GM19463 (cell line): Measurements from ENCODE around the gene PASK.

Source experiments
- ATAC-seq: cut with Tn5 transposase; IDR thresholded peaks from one replicate; pipeline ENCODE4 v1.9.1; 2021; ENCODE audit warnings: mild to moderate bottlenecking, moderate library complexity; ENCODE audit not compliant: unreplicated experiment

PASK gene

DNA sequence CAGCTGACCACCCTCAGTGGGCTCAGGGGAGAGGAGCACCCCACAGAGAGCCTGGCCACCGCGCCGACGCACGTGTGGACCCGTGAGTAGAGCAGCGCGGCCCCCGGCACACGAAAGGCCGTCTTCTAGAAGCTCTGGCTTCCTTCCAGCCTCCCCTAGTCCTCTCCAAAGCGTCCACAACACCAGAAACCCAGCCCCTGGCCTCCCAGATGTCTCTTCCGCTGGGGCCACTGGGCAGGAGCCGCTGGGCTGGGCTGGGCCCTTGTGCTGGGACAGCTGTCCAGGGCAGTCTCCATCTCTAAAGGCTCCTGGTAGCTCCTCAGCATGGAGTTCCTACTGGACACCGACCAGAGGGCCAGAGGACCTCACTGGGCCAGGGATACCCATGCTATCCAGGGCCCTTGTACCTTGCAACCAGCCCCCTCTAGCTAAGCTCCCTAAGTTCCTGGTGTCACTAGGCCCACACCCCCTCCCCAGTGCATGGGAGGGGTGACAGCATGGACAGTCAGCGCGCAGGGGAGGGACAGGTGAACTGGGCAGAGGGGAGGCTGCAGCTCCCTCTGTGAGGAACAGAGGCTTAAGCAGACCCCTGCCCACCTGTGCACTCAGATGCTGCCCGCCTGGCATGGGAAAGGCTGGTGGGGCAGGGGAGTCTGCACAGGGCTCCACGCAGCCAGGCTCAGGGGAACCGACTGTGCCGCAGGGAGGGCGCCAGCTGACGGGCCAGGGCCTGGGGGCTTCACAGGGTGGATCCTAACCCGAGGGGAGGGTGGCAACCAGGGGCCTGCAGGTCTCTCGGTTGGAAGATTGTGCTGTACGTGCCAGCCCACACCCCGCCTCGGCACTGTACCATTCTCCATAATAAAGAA is 80.1 kb downstream of the PASK start:
- no peak for ATAC-seq

DNA sequence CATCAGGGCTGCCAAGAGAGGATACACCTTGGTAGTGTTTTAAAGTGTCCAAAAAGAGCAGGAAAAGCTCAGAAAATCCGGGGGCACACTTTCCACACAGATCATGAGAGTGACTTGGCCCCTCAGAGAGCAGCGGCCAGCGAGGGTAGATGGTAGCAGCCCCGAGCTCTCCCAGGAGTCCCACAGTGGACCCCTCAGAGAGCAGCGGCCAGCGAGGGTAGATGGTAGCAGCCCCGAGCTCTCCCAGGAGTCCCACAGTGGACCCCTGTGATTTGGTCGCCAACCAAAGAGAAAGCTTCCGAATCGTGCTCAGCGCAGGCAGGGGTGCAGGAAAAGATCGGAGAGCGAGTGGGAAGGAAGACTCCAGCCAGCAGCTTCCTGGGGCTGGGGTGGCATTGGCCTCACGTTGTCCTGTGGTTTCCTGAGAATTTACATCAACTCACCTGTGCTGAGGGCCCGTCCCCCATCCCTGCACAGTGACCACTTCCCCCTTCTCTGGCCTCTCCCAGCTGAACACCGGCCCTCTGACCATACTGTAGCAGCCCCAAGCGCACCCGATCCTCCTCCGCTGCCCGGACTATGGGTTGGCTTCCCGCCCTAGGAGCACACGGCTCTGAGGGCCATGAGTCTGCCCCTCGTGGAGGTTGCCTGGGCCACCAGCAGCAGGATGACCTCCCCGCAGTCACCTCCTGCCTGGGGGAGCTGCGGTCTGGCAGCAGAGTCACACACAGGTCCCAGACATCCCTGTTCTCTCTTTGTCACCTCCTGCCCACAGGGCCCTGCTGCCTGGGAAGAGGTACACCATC is 80.9 kb downstream of the PASK start:
- no peak for ATAC-seq

DNA sequence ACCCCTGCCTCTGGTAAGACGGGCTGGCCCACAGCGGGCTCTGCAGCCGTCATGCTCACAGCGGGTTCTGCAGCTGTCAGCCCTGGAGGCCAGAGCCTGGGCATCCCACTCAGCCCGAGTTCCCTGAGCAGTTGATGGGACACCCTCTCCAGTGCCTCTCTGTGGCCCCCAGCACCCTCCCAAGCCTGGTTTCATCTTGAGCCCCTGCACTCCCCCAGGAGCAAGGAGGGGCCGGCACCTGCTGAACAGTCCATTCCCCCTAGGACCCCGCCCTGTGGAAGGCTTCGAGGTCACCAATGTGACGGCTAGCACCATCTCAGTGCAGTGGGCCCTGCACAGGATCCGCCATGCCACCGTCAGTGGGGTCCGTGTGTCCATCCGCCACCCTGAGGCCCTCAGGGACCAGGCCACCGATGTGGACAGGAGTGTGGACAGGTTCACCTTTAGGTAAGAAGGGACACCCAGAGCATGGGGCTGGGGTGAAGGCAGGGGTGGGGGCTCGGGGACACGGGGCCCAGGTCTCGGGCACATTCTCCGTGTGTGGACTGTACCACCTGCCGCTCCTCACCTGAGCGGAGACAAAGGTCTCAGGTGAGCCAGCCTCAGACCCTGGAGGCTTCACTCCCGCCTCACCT is 81.7 kb downstream of the PASK start:
- ATAC-seq: no peak

DNA sequence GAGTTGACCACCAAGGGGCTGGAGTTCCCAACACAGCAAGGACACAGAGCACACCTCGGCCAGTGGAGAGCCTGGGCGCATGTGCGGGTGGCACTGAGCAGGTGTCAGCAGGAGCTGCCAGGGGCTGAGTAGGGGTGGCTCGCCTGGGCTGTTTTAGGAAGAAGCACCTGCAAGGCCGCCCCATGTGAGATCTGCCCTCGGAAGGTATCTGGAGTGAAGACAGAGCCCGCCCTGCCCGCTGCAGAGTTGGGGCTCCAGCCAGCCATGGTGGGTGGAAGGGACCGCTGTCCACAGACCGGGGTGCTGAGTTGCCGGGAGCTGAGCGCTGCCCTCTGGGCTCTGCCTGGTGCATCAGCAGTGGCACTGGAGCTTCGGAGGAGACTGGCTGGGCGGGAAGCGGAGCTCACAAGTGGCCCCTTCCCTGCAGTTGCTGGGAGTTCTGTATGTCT is 82.4 kb downstream of the PASK start:
- no peak for ATAC-seq

DNA sequence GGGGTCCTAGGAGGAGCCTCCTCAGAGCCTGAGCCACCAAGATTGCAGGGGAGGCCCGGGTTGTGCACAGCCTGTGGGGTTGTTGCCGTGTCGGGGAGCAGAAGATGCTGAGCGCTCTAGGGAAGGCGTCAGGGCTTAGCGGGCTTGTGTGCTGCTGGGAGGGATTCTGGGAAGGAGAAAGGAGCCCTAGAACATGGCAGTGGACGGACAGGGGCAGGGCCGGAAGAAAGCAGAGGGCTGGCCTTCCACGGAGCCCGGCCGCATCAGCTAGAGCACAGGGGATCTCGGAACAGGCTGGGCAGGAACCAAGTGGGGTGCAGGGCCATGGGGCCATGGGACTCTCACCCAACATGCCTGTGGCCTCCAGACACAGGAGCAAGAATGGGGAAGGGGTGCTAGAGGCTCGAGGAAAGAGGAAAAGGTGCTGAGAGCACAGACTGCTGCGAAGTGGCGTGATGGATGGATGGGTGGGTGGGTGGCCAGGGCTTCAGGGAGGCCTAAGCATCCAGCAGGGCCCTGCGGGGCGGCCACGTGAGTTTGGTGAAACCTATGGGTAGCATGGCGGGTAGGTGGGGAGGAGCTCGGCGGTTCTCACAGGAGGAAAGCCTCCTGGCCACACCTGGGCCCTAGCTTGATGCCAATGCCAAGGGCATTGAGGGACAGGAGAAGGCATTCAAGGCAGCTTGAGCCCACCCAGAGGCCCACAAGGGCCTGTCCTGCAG is 82.9 kb downstream of the PASK start:
- no peak for ATAC-seq

DNA sequence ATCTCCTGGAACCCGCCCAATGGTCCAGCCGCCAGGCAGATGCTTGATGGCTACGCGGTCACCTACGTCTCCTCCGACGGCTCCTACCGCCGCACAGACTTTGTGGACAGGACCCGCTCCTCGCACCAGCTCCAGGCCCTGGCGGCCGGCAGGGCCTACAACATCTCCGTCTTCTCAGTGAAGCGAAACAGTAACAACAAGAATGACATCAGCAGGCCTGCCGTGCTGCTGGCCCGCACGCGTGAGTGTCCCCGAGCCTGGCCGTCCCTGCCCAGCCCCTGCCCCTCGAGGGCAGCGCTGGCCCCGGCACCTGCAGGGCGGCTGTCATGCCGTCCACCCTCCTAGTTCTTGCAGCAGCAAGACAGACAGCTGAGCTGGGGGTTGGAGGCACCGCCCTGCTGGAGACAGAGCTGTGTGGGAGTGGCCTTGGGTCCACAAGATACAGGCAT is 83.9 kb downstream of the PASK start:
- ATAC-seq: no peak

DNA sequence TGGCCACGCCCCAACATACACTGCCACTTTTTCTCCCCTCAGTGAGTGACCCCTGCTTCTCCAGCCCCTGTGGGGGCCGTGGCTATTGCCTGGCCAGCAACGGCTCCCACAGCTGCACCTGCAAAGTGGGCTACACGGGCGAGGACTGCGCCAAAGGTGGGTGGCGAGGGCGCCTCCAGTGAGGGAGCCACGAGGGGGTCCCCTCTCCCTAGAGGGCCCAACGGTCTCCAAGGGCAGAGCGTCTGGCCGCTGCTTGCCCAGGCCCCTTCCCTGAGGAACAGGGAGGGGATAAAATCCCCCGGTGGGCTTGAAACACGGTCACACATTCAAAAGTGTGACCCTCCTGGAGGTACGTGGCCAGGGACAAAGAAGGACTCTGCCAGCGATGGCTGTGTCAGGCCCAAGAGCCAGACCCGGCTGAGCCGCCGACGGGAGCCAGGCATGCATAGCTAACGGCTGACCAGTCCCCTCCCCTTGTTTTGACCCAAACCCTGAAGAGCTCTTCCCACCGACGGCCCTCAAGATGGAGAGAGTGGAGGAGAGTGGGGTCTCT is 84.4 kb downstream of the PASK start:
- no peak for ATAC-seq

DNA sequence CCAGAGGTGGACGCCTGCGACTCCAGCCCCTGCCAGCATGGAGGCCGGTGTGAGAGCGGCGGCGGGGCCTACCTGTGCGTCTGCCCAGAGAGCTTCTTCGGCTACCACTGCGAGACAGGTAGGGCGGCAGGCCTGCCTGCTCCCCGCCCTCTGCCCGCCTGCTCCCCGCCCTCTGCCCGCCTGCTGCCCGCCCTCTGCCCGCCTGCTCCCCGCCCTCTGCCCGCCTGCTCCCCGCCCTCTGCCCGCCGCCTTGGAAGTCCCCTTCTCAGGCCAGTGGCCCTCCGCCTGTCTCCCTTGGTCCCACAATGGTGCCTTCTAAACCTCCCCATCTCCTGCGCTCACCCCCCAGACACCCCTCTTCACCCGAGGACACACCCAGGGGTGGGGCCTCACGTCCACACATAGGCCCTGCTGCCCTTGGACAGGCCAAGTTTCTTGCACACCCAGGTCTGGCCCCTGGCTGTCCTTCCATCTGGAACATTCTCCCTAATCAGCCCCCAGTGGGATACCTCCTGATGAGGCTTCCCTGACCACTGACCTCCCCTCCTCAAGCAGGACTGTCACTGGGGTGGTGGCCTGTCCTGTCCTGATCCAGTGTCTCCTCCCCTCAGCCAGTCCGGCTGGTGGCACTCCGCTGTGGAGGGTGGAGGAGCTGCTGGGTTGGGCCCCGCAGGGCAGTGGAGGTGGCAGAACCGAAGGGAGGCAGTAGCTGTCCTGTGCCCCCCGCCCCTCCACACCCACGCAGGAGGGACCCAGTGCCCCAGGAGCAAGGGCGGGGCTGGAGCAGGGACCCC is 85.1 kb downstream of the PASK start:
- no peak for ATAC-seq

DNA sequence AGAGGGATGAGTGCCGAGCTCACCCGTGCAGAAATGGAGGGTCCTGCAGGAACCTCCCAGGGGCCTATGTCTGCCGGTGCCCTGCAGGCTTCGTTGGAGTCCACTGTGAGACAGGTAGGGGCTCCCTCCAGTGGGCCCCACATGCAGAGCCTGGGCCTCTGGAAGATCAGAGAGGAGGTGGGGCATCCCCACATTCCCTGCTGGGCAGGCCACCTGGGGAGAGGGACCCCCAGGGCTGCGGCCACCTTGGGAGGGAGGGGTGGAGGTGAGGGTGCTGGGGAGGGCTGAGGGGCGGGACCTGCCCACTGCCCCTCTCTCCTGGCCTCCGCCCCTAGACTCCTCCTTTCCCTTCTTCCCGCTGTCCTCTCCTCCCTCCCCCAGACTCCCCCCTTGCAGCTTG is 85.7 kb downstream of the PASK start:
- no peak for ATAC-seq

DNA sequence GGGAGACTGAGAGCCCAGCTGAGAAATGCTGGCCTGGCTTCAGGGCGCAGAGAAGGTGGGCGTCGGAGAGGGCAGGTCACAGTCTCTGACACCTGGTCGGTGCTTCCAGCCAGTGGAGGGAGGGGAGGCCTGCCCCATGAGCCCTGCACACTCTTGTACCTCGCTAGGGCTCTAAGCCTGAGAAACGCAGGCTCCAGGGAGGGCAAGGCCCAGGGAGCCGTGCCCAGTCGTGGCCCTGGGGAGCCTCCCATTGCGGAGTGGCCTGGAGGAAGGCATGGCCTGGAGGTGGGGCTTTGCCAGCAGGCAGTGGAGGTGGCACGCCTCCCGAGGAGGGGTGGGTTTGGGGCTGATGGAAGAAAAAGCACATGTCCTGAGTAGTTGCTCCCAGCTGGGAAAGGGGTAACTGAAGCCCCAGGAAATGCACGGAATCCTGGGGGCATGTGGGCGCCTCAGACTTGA is 86.2 kb downstream of the PASK start:
- no peak for ATAC-seq

DNA sequence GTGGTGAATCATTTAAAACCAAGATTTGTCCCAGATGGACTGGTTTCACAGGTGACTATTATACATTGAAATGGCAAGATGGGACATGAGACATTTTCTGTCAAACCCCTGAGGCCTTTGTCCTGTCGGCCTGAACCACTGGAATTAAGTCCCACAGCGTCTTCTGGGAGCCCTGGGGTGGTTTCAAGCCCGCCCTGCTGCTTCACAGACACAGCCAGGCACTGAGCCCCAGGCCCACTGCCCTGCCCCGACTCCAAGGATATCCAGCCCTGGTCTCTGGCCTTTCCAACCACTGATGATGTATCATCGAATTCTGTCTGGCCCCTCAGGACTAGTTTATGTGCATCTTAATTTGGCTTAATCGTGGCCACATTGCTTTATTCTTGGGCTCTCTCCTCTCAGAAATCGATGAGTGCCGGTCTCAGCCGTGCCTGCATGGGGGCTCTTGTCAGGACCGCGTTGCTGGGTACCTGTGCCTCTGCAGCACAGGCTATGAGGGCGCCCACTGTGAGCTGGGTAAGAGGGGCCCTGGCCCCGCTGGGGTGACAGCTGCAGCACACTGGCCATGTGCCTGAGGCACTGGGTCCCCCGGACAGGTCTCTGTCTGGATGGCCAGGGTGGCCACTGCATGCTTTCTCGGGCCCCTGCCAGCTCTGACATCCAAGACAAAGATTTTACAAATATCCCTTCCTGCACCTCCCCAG is 86.7 kb downstream of the PASK start:
- no peak for ATAC-seq

DNA sequence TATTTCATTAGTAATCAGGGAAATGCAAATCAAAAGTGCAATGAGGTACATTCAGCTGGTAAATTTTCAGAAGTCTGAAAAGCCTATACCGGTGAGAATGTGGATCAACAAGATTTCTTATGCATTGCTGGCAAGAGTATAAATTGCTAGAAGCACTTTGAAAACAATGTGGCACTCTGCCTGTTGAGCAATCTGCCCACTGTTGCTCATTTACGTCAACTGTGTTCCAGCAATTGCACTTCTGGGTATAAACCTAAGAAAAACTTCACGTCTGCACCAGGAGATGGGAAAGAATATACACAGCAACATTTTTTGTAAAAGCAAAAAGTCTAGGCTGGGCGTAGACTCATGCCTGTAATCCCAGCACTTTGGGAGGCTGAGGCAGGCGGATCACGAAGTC is 88.0 kb downstream of the PASK start:
- ATAC-seq: no peak
